Lower leg skin (tissue), 3 donors: ENCODE data around the gene MYL6B.

ENCODE experiments used
- CTCF ChIP-seq, 3 donors: fragments of 450-650 bp; IDR thresholded peaks; one replicate each; pipeline ENCODE4 v1.5.1; 2016; ENCODE audit warnings: antibody characterized with exemption in 3 of 3, mild to moderate bottlenecking in 3 of 3, moderate library complexity in 2 of 3
- POLR2A ChIP-seq, 2 donors: fragments of 450-650 bp; IDR thresholded peaks; one replicate each; pipeline ENCODE4 v1.6.1; 2016 to 2017; ENCODE audit warnings: antibody characterized with exemption in 2 of 2, mild to moderate bottlenecking in 1 of 2, moderate library complexity in 1 of 2

- TF ChIP-seq CTCF (IDR thresholded peaks at IDR 0.05) (no peak), POLR2A (IDR thresholded peaks at IDR 0.05) (no peak)
Measured at GRCh38 chr12:56172839-56173238, 20.5 kb downstream of the MYL6B start.
